Sigmoid colon (tissue), 7 donors: ENCODE measurements around the gene FANCD2OS. TPM values are rescaled to one million over a fixed set of nuclear protein-coding genes. Genes with fewer than 3 reads are reported as not detected.
"Not testable (repeated sequence)": the region's sequence is repeated elsewhere in the genome, so short reads cannot be mapped to it uniquely, and the experiment has no call there.

Source experiments
- DNase-seq: peaks from one replicate; pipeline ENCODE4 v3.0.0-alpha.2; 2019
- H3K27ac ChIP-seq, 4 donors: fragments of 200-600 bp; sonication (generic); one replicate each; pipeline ENCODE4 v1.5.1; 2016 to 2019; ENCODE audit warnings: mild to moderate bottlenecking in 1 of 4
- H3K27me3 ChIP-seq, 3 donors: fragments of 200-600 bp; sonication (generic); one replicate each; pipeline ENCODE4 v1.5.1; 2019; ENCODE audit warnings: mild to moderate bottlenecking in 1 of 3
- H3K36me3 ChIP-seq, 4 donors: fragments of 200-600 bp; sonication (generic); one replicate each; pipeline ENCODE4 v1.5.1; 2016 to 2019
- H3K4me1 ChIP-seq, 4 donors: fragments of 200-600 bp; sonication (generic); one replicate each; pipeline ENCODE4 v1.5.1; 2017 to 2019
- H3K4me3 ChIP-seq, 4 donors: fragments of 200-600 bp; sonication (generic); one replicate each; pipeline ENCODE4 v1.5.1; 2017 to 2019; ENCODE audit warnings: mild to moderate bottlenecking in 2 of 4, moderate library complexity in 1 of 4
- H3K9me3 ChIP-seq, 4 donors: fragments of 200-600 bp in 3 of 4; sonication (generic) in 3 of 4; one replicate each; pipeline versions ENCODE4 v1.5.1 to v1.6.1; 2013 to 2019
- CTCF ChIP-seq, 4 experiments: fragments of 450-650 bp in 3 of 4; fragments of 200-600 bp in 1 of 4; IDR thresholded peaks; one replicate each; pipeline ENCODE4 v1.5.1; 2016 to 2019; ENCODE audit warnings: antibody characterized with exemption in 4 of 4, mild to moderate bottlenecking in 3 of 4, moderate library complexity in 2 of 4
- EP300 ChIP-seq, 4 donors: sonication (generic); formaldehyde crosslinking; IDR thresholded peaks; one replicate each; pipeline ENCODE4 v1.6.1; 2017; ENCODE audit warnings: antibody characterized with exemption in 4 of 4
- POLR2A ChIP-seq, 2 donors: fragments of 450-650 bp; IDR thresholded peaks; one replicate each; pipeline ENCODE4 v1.6.1; 2016; ENCODE audit warnings: antibody characterized with exemption in 2 of 2, mild to moderate bottlenecking in 2 of 2, moderate library complexity in 2 of 2
- POLR2AphosphoS5 ChIP-seq, 4 donors: sonication (generic); formaldehyde crosslinking; IDR thresholded peaks; one replicate each; pipeline ENCODE4 v1.6.1; 2017; ENCODE audit warnings: antibody characterized with exemption in 4 of 4
- WGBS, 2 donors: extraction: QIAGEN DNeasy Blood & Tissue Kit; methylation state at CpG; one replicate each; pipeline ENCODE4 v1.1.7; 2013; 5-methylcytosine and 5-hydroxymethylcytosine counted together
- intact Hi-C: fragments of 100-400 bp; cut with DNase I; formaldehyde crosslinking; loops from one replicate; pipeline ENCODE4 v1.15.1; 2023
- polyA plus RNA-seq, 3 donors: library from polyadenylated mRNA; stranded (reverse); fragments of 200-250 nt; gene quantifications; one replicate each; pipeline ENCODE4 v1.2.3, GENCODE V29; 2013
- total RNA-seq, 4 donors: library from RNA; depleted of rRNA; stranded (reverse); fragments of >200 nt; gene quantifications; one replicate each; pipeline ENCODE4 v1.1.0, GENCODE V29; 2016
- donor health status: healthy with polysubstance abuse.
- donor health status: Bipolar disorder and iron deficiency.
- donor health status: healthy.

FANCD2OS gene
- total and polyA plus RNA-seq, 7 donors = not detected

- no peak overlapping the region for H3K27ac ChIP-seq
- no peaks in the 10 kb centered on the region for H3K9me3 ChIP-seq
- no peaks in the 10 kb centered on the region for H3K36me3 ChIP-seq
- no peaks in the 10 kb centered on the region for H3K4me1 ChIP-seq
- WGBS, 2 donors = 96% methylated on average over 3 of the region's 3 CpGs
- no peak overlapping the region for H3K4me3 ChIP-seq
- H3K27me3 ChIP-seq = no peaks in the 10 kb centered on the region
- no peak for TF ChIP-seq CTCF (IDR thresholded peaks at IDR 0.05)
- TF ChIP-seq POLR2A (IDR thresholded peaks at IDR 0.05) = no peak
- no peak for TF ChIP-seq EP300 (IDR thresholded peaks at IDR 0.05)
- no peak for TF ChIP-seq POLR2AphosphoS5 (IDR thresholded peaks at IDR 0.05)
- intact Hi-C loops = no loop called here
- no peak for DNase-seq
These were observed 14.4 kb downstream of the FANCD2OS start for GRCh38 chr3:10093678-10094077.

GRCh38 chr3:10091387-10091786 lies 16.7 kb downstream of the FANCD2OS start:
- H3K27me3 ChIP-seq, intact Hi-C loops, DNase-seq, H3K36me3 ChIP-seq, H3K9me3 ChIP-seq, H3K27ac ChIP-seq, H3K4me3 ChIP-seq, H3K4me1 ChIP-seq: not testable (repeated sequence)
- WGBS, 2 donors = 86 to 94% methylated on average over 2 of the region's 2 CpGs

- WGBS, 2 donors = 60 to 69% methylated on average over 1 of the region's 1 CpG
- DNase-seq, intact Hi-C loops: not testable (repeated sequence)
These were observed 17.3 kb downstream of the FANCD2OS start for GRCh38 chr3:10090774-10091173.

GRCh38 chr3:10090179-10090578 lies 17.9 kb downstream of the FANCD2OS start:
- intact Hi-C loops = no loop called here
- Histone ChIP-seq H3K4me3 (no peak overlapping the region), H3K9me3 (no peaks in the 10 kb centered on the region), H3K27me3 (no peaks in the 10 kb centered on the region), H3K36me3 (no peaks in the 10 kb centered on the region), H3K27ac (no peak overlapping the region), H3K4me1 (no peaks in the 10 kb centered on the region)
- 22 to 72% methylated on average over 6 of the region's 6 CpGs for WGBS, 2 donors
- TF ChIP-seq POLR2AphosphoS5 (IDR thresholded peaks at IDR 0.05) = no peak
- TF ChIP-seq CTCF (IDR thresholded peaks at IDR 0.05) = no peak
- no peak for TF ChIP-seq EP300 (IDR thresholded peaks at IDR 0.05)
- TF ChIP-seq POLR2A (IDR thresholded peaks at IDR 0.05) = no peak
- DNase-seq = no peak

More at GRCh38 chr3:10090774-10091173, 17.3 kb downstream of the FANCD2OS start:
- H3K36me3 ChIP-seq, H3K9me3 ChIP-seq, H3K4me3 ChIP-seq, H3K27me3 ChIP-seq, H3K4me1 ChIP-seq, H3K27ac ChIP-seq: not testable (repeated sequence)

- DNase-seq = no peak
- TF ChIP-seq CTCF (IDR thresholded peaks at IDR 0.05) = no peak
- TF ChIP-seq POLR2A (IDR thresholded peaks at IDR 0.05) = no peak
- TF ChIP-seq EP300 (IDR thresholded peaks at IDR 0.05) = no peak
- intact Hi-C loops = no loop called here
These were observed 19.8 kb downstream of the FANCD2OS start for GRCh38 chr3:10088256-10088655.

GRCh38 chr3:10085738-10086137 lies 22.3 kb downstream of the FANCD2OS start:
- 62 to 93% methylated on average over 1 of the region's 1 CpG for WGBS, 2 donors
- no peak for TF ChIP-seq POLR2A (IDR thresholded peaks at IDR 0.05)
- intact Hi-C loops = no loop called here

More at GRCh38 chr3:10088256-10088655, 19.8 kb downstream of the FANCD2OS start:
- Histone ChIP-seq H3K27ac (no peak overlapping the region), H3K4me1 (no peaks in the 10 kb centered on the region), H3K9me3 (no peaks in the 10 kb centered on the region), H3K36me3 (no peaks in the 10 kb centered on the region), H3K27me3 (no peaks in the 10 kb centered on the region), H3K4me3 (no peak overlapping the region)
- WGBS, 2 donors = 87 to 91% methylated on average over 4 of the region's 4 CpGs

More at GRCh38 chr3:10085738-10086137, 22.3 kb downstream of the FANCD2OS start:
- H3K36me3 ChIP-seq = no peaks in the 10 kb centered on the region
- no peak overlapping the region for H3K27ac ChIP-seq
- no peak overlapping the region for H3K4me3 ChIP-seq
- H3K9me3 ChIP-seq = no peaks in the 10 kb centered on the region
- DNase-seq = no peak
- H3K4me1 ChIP-seq = no peaks in the 10 kb centered on the region
- H3K27me3 ChIP-seq = no peaks in the 10 kb centered on the region
